Measurements from ENCODE around the gene ZNFX1.
"Not testable (repeated sequence)": the region's sequence is repeated elsewhere in the genome, so short reads cannot be mapped to it uniquely, and the experiment has no call there.

ZNFX1 gene

DNA sequence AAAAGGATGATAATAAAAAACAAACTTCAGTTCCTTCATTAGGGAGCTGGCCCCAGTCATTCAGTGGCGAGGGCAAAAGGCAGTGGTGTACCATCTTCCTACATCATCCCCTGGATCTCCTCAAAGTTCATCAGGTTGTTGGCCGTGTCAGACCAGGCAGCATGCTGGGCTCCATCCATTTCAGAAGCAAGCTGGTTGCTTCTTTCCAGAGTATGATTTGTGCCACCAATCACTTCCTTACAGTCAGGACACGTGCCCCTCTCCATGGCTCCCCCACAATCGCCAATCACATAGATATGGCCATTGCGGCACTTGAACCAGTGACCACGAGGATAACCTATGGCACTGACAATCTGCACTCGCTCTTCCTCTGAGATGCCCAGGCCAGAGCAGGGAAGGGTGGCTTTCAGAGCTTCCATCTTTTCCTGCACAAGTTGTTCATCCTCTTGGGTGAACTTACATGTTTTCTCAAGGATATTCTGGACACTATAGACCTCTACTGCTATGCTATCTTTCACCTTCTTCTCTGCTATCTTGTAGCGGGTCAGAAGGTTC lies 30.6 kb downstream of the ZNFX1 start:
- no peak for DNase-seq

DNA sequence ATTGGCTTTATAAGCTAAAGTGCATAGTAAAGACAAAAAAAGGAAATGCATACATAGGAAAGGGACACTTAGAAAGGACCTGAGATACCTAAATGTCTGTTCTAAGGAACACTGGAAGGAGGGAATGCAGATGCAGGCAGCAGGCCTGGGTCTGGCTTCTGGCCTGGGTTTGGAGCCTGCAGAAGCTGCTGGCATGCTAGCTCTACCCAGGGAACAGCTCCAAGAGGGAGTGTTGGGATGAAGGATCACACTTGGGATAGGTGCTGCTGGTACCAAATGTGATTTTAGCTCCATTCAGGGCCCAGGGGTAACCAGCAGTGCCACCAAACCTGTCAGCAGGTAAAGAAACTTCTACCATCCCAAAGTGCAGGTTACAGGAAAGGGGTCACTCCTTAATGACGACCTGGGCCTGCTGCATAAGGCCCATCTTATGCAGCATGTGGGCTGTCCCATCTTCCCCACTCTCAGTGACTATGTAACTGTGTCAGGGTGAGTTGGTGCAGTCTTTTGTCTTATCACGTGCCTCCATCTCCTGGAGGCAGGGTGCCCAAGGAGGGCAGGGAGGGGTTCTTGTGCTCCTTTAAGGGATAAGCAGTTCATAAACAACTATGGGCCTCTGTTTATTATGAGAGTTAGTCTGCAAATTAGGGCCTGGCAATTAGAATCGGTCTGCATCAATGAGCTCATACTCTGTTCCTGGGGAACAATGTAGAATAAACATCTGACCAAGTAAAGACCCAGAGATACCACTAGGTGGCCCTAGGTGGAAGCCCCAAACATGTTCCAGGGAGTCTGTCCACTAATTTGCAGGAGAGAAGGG lies 31.7 kb downstream of the ZNFX1 start:
- DNase-seq, result peak; percentile 26

DNA sequence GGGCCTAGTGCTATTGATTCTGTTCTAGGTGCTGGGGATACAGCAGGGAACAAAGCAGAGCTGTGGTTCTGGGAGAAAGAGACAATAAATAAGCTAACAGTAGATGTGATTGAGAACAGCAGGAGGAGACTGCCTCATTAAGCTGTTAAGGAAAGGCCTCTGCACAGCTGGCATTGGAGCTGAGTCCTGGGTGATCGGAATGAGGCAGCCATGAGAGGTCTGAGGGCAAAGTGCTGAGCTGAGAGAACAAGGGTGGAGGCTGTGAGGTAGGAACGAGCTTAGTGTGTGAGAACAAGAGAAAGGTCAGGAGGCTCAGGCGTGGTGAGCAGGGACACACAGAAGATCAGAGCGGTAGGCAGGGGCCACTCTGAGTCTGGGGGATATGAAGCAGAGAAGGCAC lies 40.3 kb downstream of the ZNFX1 start:
- no peak for DNase-seq

DNA sequence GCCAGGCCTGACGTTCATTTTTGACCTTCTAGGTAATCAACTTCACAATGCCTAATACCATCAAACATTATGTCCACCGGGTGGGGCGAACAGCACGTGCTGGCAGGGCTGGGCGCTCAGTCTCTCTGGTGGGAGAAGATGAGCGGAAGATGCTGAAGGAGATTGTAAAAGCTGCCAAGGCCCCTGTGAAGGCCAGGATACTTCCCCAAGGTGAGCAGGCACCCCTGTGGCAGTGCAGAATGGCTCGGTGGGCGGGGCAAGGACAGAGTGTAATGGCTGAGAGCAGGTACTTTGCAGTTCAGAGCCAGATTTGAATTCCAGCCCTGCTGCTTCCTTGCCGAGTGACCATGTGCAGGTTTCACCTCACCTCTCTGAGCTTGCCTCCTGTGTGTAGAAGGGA lies 41.6 kb downstream of the ZNFX1 start:
- no peak for DNase-seq

DNA sequence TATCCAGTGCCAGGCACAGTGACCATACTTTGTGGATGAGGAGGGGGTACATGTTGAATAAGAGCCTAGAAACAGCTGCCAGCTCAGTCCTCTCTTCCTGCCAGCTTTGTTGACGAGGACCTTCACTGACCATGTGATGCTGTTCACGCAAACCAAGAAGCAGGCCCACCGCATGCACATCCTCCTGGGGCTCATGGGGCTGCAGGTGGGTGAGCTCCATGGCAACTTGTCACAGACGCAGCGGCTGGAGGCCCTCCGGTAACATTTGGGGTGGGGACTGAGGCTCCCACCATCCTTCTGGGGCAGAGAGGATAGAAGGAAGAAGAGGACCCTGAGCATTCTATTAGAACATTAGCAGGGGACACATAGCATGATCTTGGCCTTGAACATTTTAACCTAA lies 43.0 kb downstream of the ZNFX1 start:
- no peak for DNase-seq

DNA sequence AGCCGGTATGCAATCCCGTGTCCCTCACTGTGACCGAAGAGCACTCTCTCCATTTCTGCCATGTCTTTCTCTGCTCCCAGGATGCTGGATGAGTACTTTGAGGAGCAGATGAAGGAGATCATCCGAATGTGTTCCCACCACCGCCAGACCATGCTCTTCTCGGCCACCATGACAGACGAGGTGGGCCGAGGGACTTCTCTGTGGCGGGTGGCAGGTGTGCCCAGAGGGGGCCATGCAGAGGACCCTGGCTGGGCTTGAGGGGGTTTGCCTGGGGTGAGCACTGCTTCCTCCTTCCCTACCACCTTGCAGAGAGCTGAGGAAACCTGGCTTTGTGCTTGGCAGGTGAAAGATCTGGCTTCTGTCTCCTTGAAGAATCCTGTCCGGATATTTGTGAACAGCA lies 44.6 kb downstream of the ZNFX1 start:
- DNase-seq, result no peak

- DNase-seq, result no peak
Observed at GRCh38 chr20:49231471-49231870, 46.4 kb downstream of the ZNFX1 start.

DNA sequence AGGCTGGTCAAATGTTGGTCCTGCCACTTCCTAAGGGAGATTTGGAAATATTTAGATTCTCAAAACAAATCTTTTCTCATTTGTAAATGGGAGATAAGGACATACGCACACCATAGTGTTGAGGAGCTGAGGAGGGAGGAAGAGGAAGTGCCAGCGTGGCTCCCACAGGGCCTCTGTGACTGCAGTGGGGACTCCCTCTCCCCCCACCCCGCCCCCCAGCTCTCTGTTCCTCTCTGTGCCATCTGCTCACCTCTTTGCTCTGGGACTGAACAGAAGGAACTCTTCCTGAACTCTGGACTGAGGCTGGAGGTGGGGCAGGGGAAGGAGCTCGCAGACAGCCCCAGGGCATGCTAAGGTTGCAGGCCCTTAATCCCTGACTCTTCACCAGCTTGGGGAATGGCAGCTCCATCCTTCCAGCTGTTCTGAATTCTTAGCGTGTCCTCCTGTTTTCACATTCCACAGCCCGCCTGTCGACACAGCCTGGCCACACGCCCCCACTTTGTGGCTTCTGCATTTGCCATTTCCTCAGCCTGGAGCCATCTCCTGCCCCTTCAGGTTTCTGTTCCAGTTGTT lies 47.2 kb downstream of the ZNFX1 start:
- DNase-seq, result no peak

GRCh38 chr20:49230021-49230420 lies 47.8 kb downstream of the ZNFX1 start:
- no peak for DNase-seq

DNA sequence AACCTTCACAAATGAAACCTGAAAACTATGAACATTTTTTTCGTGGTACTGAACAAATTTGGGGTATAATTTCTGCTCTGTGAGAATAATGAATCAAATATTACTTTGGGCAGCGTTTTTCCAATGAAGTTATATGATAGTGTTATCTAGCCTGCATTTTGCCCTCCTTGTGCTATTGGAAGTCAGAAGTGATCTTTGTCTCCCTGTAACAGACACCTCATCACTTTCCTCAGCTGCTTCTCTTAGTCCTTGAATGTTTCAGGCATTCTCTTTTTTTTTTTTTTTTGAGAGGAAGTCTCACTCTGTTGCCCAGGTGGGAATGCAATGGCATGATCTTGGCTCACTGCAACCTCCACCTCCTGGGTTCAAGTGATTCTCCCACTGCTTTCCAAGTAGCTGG lies 48.5 kb downstream of the ZNFX1 start:
- no peak for DNase-seq

- DNase-seq, result no peak
Observed at GRCh38 chr20:49228676-49229075, 49.2 kb downstream of the ZNFX1 start.

GRCh38 chr20:49225896-49226295 lies 52.0 kb downstream of the ZNFX1 start:
- no peak for DNase-seq

DNA sequence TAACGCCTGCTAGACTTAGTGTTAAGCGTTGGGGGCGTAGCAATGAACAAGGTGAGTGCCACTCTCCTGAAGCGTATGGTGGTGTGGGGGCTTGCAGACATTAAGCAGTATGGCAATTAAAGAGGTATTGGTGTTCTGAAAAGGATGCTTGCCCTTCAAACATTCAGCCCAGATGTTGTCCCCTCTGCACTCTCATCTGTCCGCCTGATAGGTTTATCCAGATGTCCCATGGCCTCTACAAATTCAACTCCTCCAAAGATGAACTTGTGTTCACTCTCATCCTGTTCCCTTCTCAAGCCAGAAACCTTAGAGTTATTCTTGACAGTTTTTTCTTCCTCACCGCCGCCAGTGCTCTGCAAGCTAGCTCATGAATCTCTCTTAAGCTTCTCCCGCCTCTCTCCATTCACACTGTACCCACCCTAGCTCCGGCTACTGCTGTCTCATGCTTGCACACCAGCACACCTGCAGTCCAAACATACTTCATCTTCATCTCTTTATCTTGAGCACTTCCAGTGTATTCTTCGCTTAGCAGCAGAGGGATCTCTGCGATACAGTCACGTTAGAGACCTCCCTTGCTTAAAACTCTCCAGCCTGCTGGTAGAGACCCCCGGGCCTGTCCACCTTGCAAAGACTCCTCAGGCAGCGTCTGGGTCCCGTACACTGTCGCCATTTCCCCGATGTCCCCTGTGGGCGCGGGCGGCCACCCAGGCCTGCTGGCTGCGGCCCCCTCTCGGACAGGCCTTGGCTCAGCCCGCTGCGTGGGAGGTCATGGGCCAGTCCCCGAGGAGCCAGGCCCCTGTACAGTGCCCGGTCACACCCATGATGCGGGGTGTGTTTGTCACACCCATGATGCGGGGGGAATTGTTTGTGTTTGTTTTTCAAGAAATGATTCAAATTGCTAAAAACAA lies 57.7 kb downstream of the ZNFX1 start:
- DNase-seq, result no peak

- peak; percentile 96 for DNase-seq
Observed at GRCh38 chr20:49219091-49219923, 58.5 kb downstream of the ZNFX1 start, which contains the start of gene DDX27. TSS of gene DDX27 (plus strand) at chr20:49219416. CDS start at chr20:49219449, 33 bp downstream.

DNA sequence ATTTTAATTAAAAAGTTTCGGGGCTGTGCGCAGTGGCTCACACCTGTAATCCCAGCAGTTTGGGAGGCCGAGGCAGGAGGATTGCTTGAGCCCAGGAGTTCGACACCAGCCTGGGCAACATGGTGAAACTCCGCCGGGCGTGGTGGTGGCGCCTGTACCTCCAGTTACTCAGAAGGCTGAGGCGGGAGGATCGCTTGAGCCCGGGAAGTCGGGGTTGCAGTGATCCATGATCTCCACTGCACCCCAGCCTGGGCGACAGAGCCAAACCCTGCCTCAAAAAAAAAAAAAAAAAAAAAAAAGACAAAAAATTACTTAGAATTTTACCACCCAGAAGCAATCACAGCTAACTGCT lies 59.1 kb downstream of the ZNFX1 start:
- not testable (repeated sequence) for DNase-seq

DNA sequence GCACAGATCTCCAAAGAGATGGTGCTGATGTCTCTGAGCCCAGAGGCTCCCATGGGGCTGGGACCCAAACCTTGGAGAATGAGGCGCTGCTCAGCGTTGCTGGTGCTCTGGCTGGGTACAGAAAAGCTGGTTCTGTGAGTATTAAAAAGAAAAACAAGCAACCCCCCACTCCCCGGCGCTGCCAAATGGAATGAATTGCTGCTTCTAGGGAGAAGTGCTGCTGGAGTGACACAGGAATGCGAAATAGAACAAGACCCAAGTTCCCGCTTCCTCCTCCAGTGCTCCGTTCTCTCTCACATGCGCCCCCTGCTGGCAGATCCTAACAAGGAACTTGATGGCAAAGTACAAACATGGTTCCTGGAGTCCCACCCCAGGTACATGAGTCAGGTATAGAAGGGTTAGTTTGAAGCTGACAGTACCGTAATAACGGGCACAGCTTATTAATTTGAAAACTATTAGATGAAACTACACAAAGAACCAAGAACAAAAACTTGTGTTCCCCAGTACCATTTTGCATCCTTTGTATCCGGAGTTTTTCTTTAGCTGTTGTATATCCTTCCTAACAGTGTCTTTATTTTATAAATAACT lies 60.8 kb downstream of the ZNFX1 start:
- peak; percentile 86 for DNase-seq

DNA sequence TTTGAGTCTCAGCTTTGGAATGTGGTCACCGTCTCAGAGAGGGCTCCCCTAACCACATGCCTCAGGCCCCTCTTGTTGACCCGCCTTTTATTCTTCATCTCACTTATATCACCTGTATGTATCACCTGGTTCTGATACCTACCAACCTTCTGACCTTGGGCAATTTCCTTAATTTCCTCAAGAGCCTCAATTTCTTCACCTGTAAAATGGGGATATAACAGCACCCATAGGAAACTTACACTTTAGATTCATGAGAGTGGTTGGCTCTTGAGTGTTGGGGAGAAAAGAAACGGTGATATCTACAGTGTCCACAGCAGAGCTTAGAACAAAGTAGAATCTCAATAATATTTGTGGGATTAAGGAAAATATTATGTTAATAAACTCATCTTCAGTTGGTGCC lies 62.6 kb downstream of the ZNFX1 start:
- no peak for DNase-seq

DNA sequence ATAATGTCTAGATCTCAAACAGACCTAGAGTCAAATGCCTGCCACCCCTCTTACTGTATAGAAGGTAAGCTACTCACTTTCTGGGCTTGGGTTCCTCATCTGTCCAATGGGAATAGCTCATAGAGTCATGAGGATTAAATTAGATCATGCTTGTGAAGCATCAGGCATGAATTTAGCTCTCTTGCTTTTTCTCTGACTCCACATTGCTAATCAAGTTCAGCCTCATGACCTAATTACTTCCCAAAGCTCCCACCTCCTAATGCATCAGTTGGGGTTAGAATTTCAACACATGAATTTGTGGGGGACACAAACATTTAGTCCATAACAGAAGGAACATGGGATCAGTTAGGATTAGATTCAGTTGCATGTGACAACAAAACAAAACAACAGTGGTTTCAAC lies 63.3 kb downstream of the ZNFX1 start:
- DNase-seq, result no peak

- no peak for DNase-seq
Observed at GRCh38 chr20:49210757-49211110, 67.1 kb downstream of the ZNFX1 start.

GRCh38 chr20:49210101-49210756 lies 67.6 kb downstream of the ZNFX1 start:
- DNase-seq, result no peak

DNA sequence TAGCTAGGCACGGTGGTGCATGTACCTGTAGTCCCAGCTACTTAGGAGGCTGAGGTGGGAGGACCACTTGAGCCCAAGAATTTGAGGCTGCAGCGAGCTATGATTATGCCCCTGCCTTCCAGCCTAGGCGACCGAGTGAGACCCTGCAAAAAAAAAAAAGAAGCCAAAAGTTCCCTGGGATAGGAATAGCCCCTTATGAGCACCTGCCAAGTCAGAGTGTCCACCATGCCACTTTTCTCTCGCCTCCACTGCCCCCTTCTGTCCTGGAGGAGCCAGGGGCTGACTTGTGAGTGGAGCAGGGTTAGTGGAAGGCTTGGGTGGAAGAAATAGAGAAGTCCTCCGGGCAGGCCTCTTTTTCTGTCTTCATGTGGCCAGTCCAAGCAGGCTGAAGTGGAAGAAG lies 70.8 kb downstream of the ZNFX1 start:
- DNase-seq, result no peak

DNA sequence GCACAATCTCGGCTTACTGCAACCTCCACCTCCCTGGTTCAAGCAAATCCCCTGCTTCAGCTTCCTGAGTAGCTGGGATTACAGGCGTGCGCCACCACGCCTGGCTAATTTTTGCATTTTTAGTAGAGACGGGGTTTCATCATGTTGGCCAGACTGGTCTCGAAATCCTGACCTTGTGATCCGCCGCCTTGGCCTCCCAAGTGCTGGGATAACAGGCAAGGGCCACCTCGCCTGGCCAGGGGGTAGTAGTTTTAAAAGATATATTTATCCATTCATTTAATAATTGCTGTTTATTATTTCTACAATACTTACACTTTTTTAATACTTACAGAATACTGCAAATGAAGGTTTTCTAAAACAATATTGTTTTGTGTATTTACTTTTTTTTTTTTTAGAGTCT lies 74.1 kb downstream of the ZNFX1 start:
- DNase-seq, result no peak
